IMR-90 (cell line): Measurements from ENCODE around the gene ZC2HC1B. TPM values are rescaled to one million over a fixed set of nuclear protein-coding genes. Genes with fewer than 3 reads are reported as not detected.

Experiments
- ATAC-seq: fragments of 200-7000 bp; cut with Tn5 transposase; 2 replicates; pipeline ENCODE4 v1.9.1; 2020; ENCODE audit warnings: low read depth, mild to moderate bottlenecking, moderate library complexity
- BruUV-seq: library from RNA; stranded (reverse); fragments of 400-500 nt; replicated peaks from 2 replicates; lab custom pipeline; 2021; lab: Mats Ljungman, UMichigan
- CTCF ChIA-PET: fragments of 300-600 bp; formaldehyde crosslinking; extraction: SDS; loops from one replicate; lab custom pipeline; 2021; ENCODE audit warnings: antibody characterized with exemption; lab: Yijun Ruan, JAX
- POLR2A ChIA-PET: fragments of 300-600 bp; sonication (Branson Sonifier 250); formaldehyde crosslinking; loops from one replicate; lab custom pipeline; 2022; ENCODE audit warnings: antibody characterized with exemption; ENCODE audit not compliant: unreplicated experiment; lab: Charles Lee
- DNase-seq: peaks from one replicate; pipeline ENCODE4 v3.0.0; 2013
- H2AFZ ChIP-seq: replicated peaks from 2 replicates; pipeline ENCODE3; 2013; ENCODE audit warnings: low read length, mild to moderate bottlenecking; ENCODE audit not compliant: poor library complexity
- H2AK5ac ChIP-seq: 2 replicates; pipeline ENCODE4 v1.6.1; 2013; ENCODE audit warnings: low read depth, low read length, inconsistent platforms
- H2AK9ac ChIP-seq: replicated peaks from 2 replicates; pipeline ENCODE3; 2013; ENCODE audit warnings: mild to moderate bottlenecking, low read depth, low read length, moderate library complexity; ENCODE audit not compliant: poor library complexity
- H2BK120ac ChIP-seq: 2 replicates; pipeline ENCODE4 v1.6.1; 2013; ENCODE audit warnings: low read depth, low read length, inconsistent platforms
- H2BK15ac ChIP-seq: 3 replicates; pipeline ENCODE4 v1.6.1; 2013; ENCODE audit warnings: low read depth, low read length, inconsistent platforms
- H2BK20ac ChIP-seq: 2 replicates; pipeline ENCODE4 v1.6.1; 2013; ENCODE audit warnings: low read depth, mild to moderate bottlenecking, inconsistent platforms, low read length, moderate library complexity
- H2BK5ac ChIP-seq: 2 replicates; pipeline ENCODE4 v1.6.1; 2013; ENCODE audit warnings: mild to moderate bottlenecking, low read depth, low read length, inconsistent platforms; ENCODE audit not compliant: poor library complexity, severe bottlenecking
- H3K14ac ChIP-seq: replicated peaks from 2 replicates; pipeline ENCODE4 v1.6.1; 2013; ENCODE audit warnings: low read depth, low read length, inconsistent platforms
- H3K18ac ChIP-seq: 2 replicates; pipeline ENCODE4 v1.6.1; 2013; ENCODE audit warnings: low read depth, low read length, control low read depth
- H3K23ac ChIP-seq: 2 replicates; pipeline ENCODE4 v1.6.1; 2013; ENCODE audit warnings: low read depth, low read length, inconsistent platforms
- H3K27ac ChIP-seq: 2 replicates; pipeline ENCODE4 v1.5.1; 2013; ENCODE audit warnings: mild to moderate bottlenecking, control low read depth, low read length; ENCODE audit not compliant: insufficient read depth
- H3K27me3 ChIP-seq: 2 replicates; pipeline ENCODE4 v1.6.1; 2013; ENCODE audit warnings: low read length; ENCODE audit not compliant: control insufficient read depth, insufficient read depth
- H3K36me3 ChIP-seq: 2 replicates; pipeline ENCODE4 v1.6.1; 2013; ENCODE audit warnings: low read length, mixed read lengths; ENCODE audit not compliant: control insufficient read depth, insufficient read depth
- H3K4ac ChIP-seq: 2 replicates; pipeline ENCODE4 v1.6.1; 2013; ENCODE audit warnings: low read depth, low read length, inconsistent platforms
- H3K4me1 ChIP-seq: 2 replicates; pipeline ENCODE4 v1.6.1; 2013; ENCODE audit warnings: low read length, mixed read lengths; ENCODE audit not compliant: control insufficient read depth, insufficient read depth
- H3K4me2 ChIP-seq: 2 replicates; pipeline ENCODE4 v1.6.1; 2013; ENCODE audit warnings: low read depth, mild to moderate bottlenecking, control low read depth, low read length, moderate library complexity
- H3K4me3 ChIP-seq: 2 replicates; pipeline ENCODE4 v1.5.1; 2013; ENCODE audit warnings: low read depth, mild to moderate bottlenecking, control low read depth, low read length, moderate library complexity; ENCODE audit not compliant: insufficient read depth
- H3K56ac ChIP-seq: 2 replicates; pipeline ENCODE4 v1.6.1; 2013; ENCODE audit warnings: low read length, inconsistent platforms; ENCODE audit not compliant: insufficient read depth; ENCODE audit errors: extremely low read depth
- H3K79me1 ChIP-seq, 2 experiments: 2 replicates each; pipeline ENCODE4 v1.6.1; 2013; ENCODE audit warnings: low read length in 2 of 2, inconsistent platforms in 1 of 2, low read depth in 1 of 2
- H3K9ac ChIP-seq: 2 replicates; pipeline ENCODE4 v1.6.1; 2013; ENCODE audit warnings: low read depth, low read length, control low read depth
- H3K9me1 ChIP-seq: 2 replicates; pipeline ENCODE4 v1.6.1; 2013; ENCODE audit warnings: low read length, inconsistent platforms; ENCODE audit not compliant: insufficient read depth
- H3K9me3 ChIP-seq: 2 replicates; pipeline ENCODE4 v1.6.1; 2013; ENCODE audit warnings: low read length; ENCODE audit not compliant: control insufficient read depth, insufficient read depth
- H4K20me1 ChIP-seq: 2 replicates; pipeline ENCODE4 v1.6.1; 2013; ENCODE audit warnings: low read length, inconsistent platforms; ENCODE audit not compliant: insufficient read depth
- H4K5ac ChIP-seq: 2 replicates; pipeline ENCODE4 v1.6.1; 2013; ENCODE audit warnings: mild to moderate bottlenecking, low read depth, low read length, control low read depth
- H4K8ac ChIP-seq, 2 experiments: 2 replicates each; pipeline ENCODE4 v1.6.1; 2013; ENCODE audit warnings: low read depth in 2 of 2, low read length in 2 of 2, control low read depth in 1 of 2, inconsistent platforms in 1 of 2
- H4K91ac ChIP-seq: 2 replicates; pipeline ENCODE4 v1.6.1; 2013; ENCODE audit warnings: low read depth, low read length, inconsistent platforms; ENCODE audit not compliant: insufficient read depth
- BHLHE40 ChIP-seq: fragments of 150-350 bp; IDR thresholded peaks from 2 replicates; pipeline ENCODE4 v1.6.1; 2016; ENCODE audit warnings: mild to moderate bottlenecking, low read depth, low read length
- CEBPB ChIP-seq: IDR thresholded peaks from 2 replicates; pipeline ENCODE4 v1.6.1; 2012; ENCODE audit warnings: low read depth, low read length, improper control_type of control experiment
- CHD1 ChIP-seq: IDR thresholded peaks from 2 replicates; pipeline ENCODE4 v1.6.1; 2012; ENCODE audit warnings: low read depth, low read length, improper control_type of control experiment
- ELK1 ChIP-seq: fragments of 150-350 bp; IDR thresholded peaks from 2 replicates; pipeline ENCODE4 v1.6.1; 2016; ENCODE audit warnings: low read depth, mild to moderate bottlenecking, low read length, moderate library complexity, borderline replicate concordance
- FOS ChIP-seq: fragments of 150-350 bp; IDR thresholded peaks from 2 replicates; pipeline ENCODE4 v1.6.1; 2016; ENCODE audit warnings: low read depth, low read length
- MAFK ChIP-seq: IDR thresholded peaks from 2 replicates; pipeline ENCODE4 v1.6.1; 2012; ENCODE audit warnings: low read depth, low read length, improper control_type of control experiment
- MAZ ChIP-seq: IDR thresholded peaks from 2 replicates; pipeline ENCODE4 v1.6.1; 2012; ENCODE audit warnings: low read depth, mild to moderate bottlenecking, low read length, improper control_type of control experiment, moderate library complexity, borderline replicate concordance
- MXI1 ChIP-seq: IDR thresholded peaks from 2 replicates; pipeline ENCODE4 v1.6.1; 2012; ENCODE audit warnings: low read depth, mild to moderate bottlenecking, low read length, moderate library complexity, borderline replicate concordance
- NFE2L2 ChIP-seq: fragments of 150-350 bp; IDR thresholded peaks from 2 replicates; pipeline ENCODE4 v1.6.1; 2016; ENCODE audit warnings: low read depth, mild to moderate bottlenecking, low read length
- POLR2A ChIP-seq: IDR thresholded peaks from 2 replicates; pipeline ENCODE4 v1.6.1; 2012; ENCODE audit warnings: mild to moderate bottlenecking, low read depth, low read length
- RAD21 ChIP-seq: IDR thresholded peaks from 2 replicates; pipeline ENCODE4 v1.6.1; 2012; ENCODE audit warnings: low read length, improper control_type of control experiment
- RCOR1 ChIP-seq: IDR thresholded peaks from 2 replicates; pipeline ENCODE4 v1.6.1; 2012; ENCODE audit warnings: mild to moderate bottlenecking, low read length, improper control_type of control experiment; ENCODE audit not compliant: insufficient replicate concordance
- RFX5 ChIP-seq: IDR thresholded peaks from 2 replicates; pipeline ENCODE4 v1.8.0; 2012; ENCODE audit warnings: low read depth, mild to moderate bottlenecking, low read length, moderate library complexity
- SMC3 ChIP-seq: fragments of 150-350 bp; IDR thresholded peaks from 2 replicates; pipeline ENCODE4 v1.6.1; 2016; ENCODE audit warnings: low read depth, mild to moderate bottlenecking, antibody characterized with exemption, low read length, moderate library complexity
- USF2 ChIP-seq: fragments of 150-350 bp; IDR thresholded peaks from 2 replicates; pipeline ENCODE4 v1.6.1; 2017; ENCODE audit warnings: mild to moderate bottlenecking, antibody characterized with exemption, low read length, low read depth
- WGBS, 2 experiments: methylation state at CpG; one replicate each; pipeline versions ENCODE4 v1.1.5 to v1.1.7; 2013; ENCODE audit warnings: missing lambda C conversion rate in 2 of 2; ENCODE audit not compliant: insufficient read length in 1 of 2; ENCODE audit errors: extremely low coverage in 2 of 2; 5-methylcytosine and 5-hydroxymethylcytosine counted together
- dilution Hi-C: fragments of 300-500 bp; cut with HindIII; formaldehyde crosslinking; loops from one replicate; pipeline ENCODE4 v1.14.3; 2018; ENCODE audit warnings: low sequenced_read_pairs; ENCODE audit not compliant: unreplicated experiment
- in situ Hi-C: fragments of 300-500 bp; cut with MboI; formaldehyde crosslinking; loops from 3 replicates; pipeline ENCODE4 v1.14.3; 2019; ENCODE audit warnings: low sequenced_read_pairs, inconsistent platforms, mixed read lengths
- intact Hi-C: fragments of 100-400 bp; cut with micrococcal nuclease; formaldehyde crosslinking; loops from 2 replicates; pipeline ENCODE4 v1.10.0; 2022
- polyA plus RNA-seq, 3 experiments: library from polyadenylated mRNA; depleted of rRNA; stranded (reverse); fragments of >200 nt; gene quantifications; 2 replicates each; pipeline ENCODE4 v1.2.3, GENCODE V29; 2012; ENCODE audit warnings: low replicate concordance in 1 of 3
- total RNA-seq: library from RNA; depleted of rRNA; stranded (reverse); fragments of >200 nt; gene quantifications from 2 replicates; pipeline ENCODE4 v1.2.3, GENCODE V29; 2012
- TF ChIP-seq, protein P1 (sequence below): conservative IDR thresholded peaks from 2 replicates; pipeline ENCODE4 v1.5.1; 2012; ENCODE audit warnings: mild to moderate bottlenecking, low read depth, low read length, improper control_type of control experiment

The ZC2HC1B gene
- total and polyA plus RNA-seq, 2 of the 4 experiments (the other 2 are of a cell fraction), result not detected

GRCh38 chr6:143976806-143977349 lies 112.6 kb downstream of the ZC2HC1B start:
- Histone ChIP-seq H3K27me3 (peaks cover 8% of the 10 kb centered on the region), H3K14ac (no peak overlapping the region), H4K91ac (no peak overlapping the region), H3K9ac (no peak overlapping the region), H2BK120ac (no peak overlapping the region), H3K9me1 (no peaks in the 10 kb centered on the region; the same call in 1 of the 2 replicates), H3K4me1 (peaks cover 6% of the 10 kb centered on the region), H2BK5ac (no peak overlapping the region), H3K4me2 (peak overlapping the region; percentile 56), H3K4ac (no peak overlapping the region), H3K79me1 (peaks cover 3 to 7% of the 10 kb centered on the region in 2 experiments; a peak in 3 of 4 replicates), H3K23ac (no peak overlapping the region), H2BK15ac (no peak overlapping the region), H2AK5ac (no peak overlapping the region), H4K5ac (no peak overlapping the region), H3K4me3 (no peak overlapping the region), H3K18ac (no peak overlapping the region), H2BK20ac (no peak overlapping the region), H4K8ac (no peak overlapping the region; a peak in 1 of 4 replicates), H3K56ac (no peak overlapping the region), H3K27ac (no peak overlapping the region), H2AFZ (no peak overlapping the region), H3K36me3 (0 out of 2 replicates have a peak, but pooled peaks cover 2% of the 10 kb centered on the region), H2AK9ac (no peak overlapping the region), H3K9me3 (no peaks in the 10 kb centered on the region), H4K20me1 (peaks cover 12% of the 10 kb centered on the region; the same call in 1 of the 2 replicates)
- intact Hi-C loops, result no loop called here
- no peak for TF ChIP-seq FOS
- no peak for TF ChIP-seq USF2
- no peak for TF ChIP-seq MAZ
- no peak for TF ChIP-seq RCOR1
- no peak for TF ChIP-seq RAD21
- TF ChIP-seq CHD1, result no peak
- TF ChIP-seq NFE2L2, result no peak
- no peak for TF ChIP-seq POLR2A
- TF ChIP-seq CEBPB, result no peak
- TF ChIP-seq, protein P1, sequence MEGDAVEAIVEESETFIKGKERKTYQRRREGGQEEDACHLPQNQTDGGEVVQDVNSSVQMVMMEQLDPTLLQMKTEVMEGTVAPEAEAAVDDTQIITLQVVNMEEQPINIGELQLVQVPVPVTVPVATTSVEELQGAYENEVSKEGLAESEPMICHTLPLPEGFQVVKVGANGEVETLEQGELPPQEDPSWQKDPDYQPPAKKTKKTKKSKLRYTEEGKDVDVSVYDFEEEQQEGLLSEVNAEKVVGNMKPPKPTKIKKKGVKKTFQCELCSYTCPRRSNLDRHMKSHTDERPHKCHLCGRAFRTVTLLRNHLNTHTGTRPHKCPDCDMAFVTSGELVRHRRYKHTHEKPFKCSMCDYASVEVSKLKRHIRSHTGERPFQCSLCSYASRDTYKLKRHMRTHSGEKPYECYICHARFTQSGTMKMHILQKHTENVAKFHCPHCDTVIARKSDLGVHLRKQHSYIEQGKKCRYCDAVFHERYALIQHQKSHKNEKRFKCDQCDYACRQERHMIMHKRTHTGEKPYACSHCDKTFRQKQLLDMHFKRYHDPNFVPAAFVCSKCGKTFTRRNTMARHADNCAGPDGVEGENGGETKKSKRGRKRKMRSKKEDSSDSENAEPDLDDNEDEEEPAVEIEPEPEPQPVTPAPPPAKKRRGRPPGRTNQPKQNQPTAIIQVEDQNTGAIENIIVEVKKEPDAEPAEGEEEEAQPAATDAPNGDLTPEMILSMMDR, result no peak
- no peak for TF ChIP-seq ELK1
- TF ChIP-seq RFX5, result no peak
- TF ChIP-seq BHLHE40, result no peak
- TF ChIP-seq SMC3, result no peak
- TF ChIP-seq MAFK, result no peak
- no peak for TF ChIP-seq MXI1
- ATAC-seq (no peak), DNase-seq (no peak)
- dilution Hi-C loops, result no loop called here
- in situ Hi-C loops, result no loop called here
- CTCF ChIA-PET, result interaction anchor here (0.7 to 1.1 kb wide), 2 partner anchors 14 to 132 kb away, joined by 4 to 5 read pairs; no protein-coding TSS in a partner anchor
- POLR2A ChIA-PET, result no interaction called here
- BruUV-seq, result no TSS peak
- WGBS, 2 experiments, result no CpG with 5 or more reads among the region's 3 CpGs
